Testis (tissue), 3 donors: ENCODE measurements around the gene MOBP. TPM values are rescaled to one million over a fixed set of nuclear protein-coding genes. Genes with fewer than 3 reads are reported as not detected.

Experiments
- DNase-seq: peaks from one replicate; pipeline ENCODE4 v3.0.0-alpha.2; 2019
- H3K27ac ChIP-seq, 2 donors: fragments of 200-600 bp; sonication (generic); one replicate each; pipeline ENCODE4 v1.5.1; 2019
- H3K27me3 ChIP-seq: fragments of 200-600 bp; sonication (generic); one replicate; pipeline ENCODE4 v1.5.1; 2019
- H3K36me3 ChIP-seq: fragments of 200-600 bp; sonication (generic); one replicate; pipeline ENCODE4 v1.5.1; 2017; ENCODE audit warnings: low read depth; ENCODE audit errors: missing control alignments
- H3K4me1 ChIP-seq: fragments of 200-600 bp; sonication (generic); one replicate; pipeline ENCODE4 v1.5.1; 2019
- H3K4me3 ChIP-seq, 2 donors: fragments of 200-600 bp; sonication (generic); one replicate each; pipeline ENCODE4 v1.5.1; 2017 to 2019
- H3K9me3 ChIP-seq: fragments of 200-600 bp; sonication (generic); one replicate; pipeline ENCODE4 v1.5.1; 2017
- CTCF ChIP-seq, 3 experiments: fragments of 450-650 bp in 2 of 3; fragments of 200-600 bp in 1 of 3; sonication (generic) in 1 of 3; IDR thresholded peaks; one replicate each; pipeline ENCODE4 v1.5.1; 2016 to 2019; ENCODE audit warnings: antibody characterized with exemption in 3 of 3, mild to moderate bottlenecking in 2 of 3, moderate library complexity in 1 of 3
- POLR2A ChIP-seq: fragments of 450-650 bp; IDR thresholded peaks from one replicate; pipeline ENCODE4 v1.6.1; 2017; ENCODE audit warnings: antibody characterized with exemption, mild to moderate bottlenecking, moderate library complexity
- WGBS, 2 donors: methylation state at CpG; one replicate each; pipeline ENCODE4 v1.1.5; 2018; 5-methylcytosine and 5-hydroxymethylcytosine counted together
- intact Hi-C: fragments of 100-400 bp; cut with DNase I; formaldehyde crosslinking; loops from one replicate; pipeline ENCODE4 v1.15.1; 2023; ENCODE audit warnings: low total_unique reads
- polyA plus RNA-seq: library from polyadenylated mRNA; stranded (reverse); fragments of 350-450 nt; fragmentation: Illumina TruSeq; extraction: RNeasy Lipid Tissue Mini Kit (QIAGEN cat#74804); gene quantifications from one replicate; pipeline ENCODE4 v1.2.3, GENCODE V29; 2014; ENCODE audit warnings: low read depth, low replicate concordance; ENCODE audit not compliant: insufficient read depth
- total RNA-seq, 2 donors: library from RNA; depleted of rRNA; stranded (reverse); fragments of >200 nt; gene quantifications; one replicate each; pipeline ENCODE4 v1.2.3, GENCODE V29; 2016

Gene MOBP
- total and polyA plus RNA-seq, 3 donors from 2014 or later: 5.6 to 19.5 (median 8.5) TPM

- intact Hi-C loops: no loop called here
- Histone ChIP-seq H3K36me3 (no peaks in the 10 kb centered on the region), H3K9me3 (no peaks in the 10 kb centered on the region), H3K27me3 (no peaks in the 10 kb centered on the region), H3K27ac (no peak overlapping the region), H3K4me3 (no peak overlapping the region), H3K4me1 (no peaks in the 10 kb centered on the region)
- DNase-seq: no peak
- 80 to 89% methylated on average over 4 of the region's 4 CpGs for WGBS, 2 donors
- TF ChIP-seq CTCF (IDR thresholded peaks at IDR 0.05): no peak
- TF ChIP-seq POLR2A: no peak
Observed at GRCh38 chr3:39443530-39443929, 23.9 kb upstream of the MOBP start.

GRCh38 chr3:39445927-39446326 lies 21.6 kb upstream of the MOBP start:
- 82 to 86% methylated on average over 2 of the region's 2 CpGs for WGBS, 2 donors
- no peaks in the 10 kb centered on the region for H3K27me3 ChIP-seq
- no peak for DNase-seq
- intact Hi-C loops: no loop called here
- H3K27ac ChIP-seq: no peak overlapping the region
- TF ChIP-seq POLR2A (no peak), CTCF (IDR thresholded peaks at IDR 0.05) (no peak)
- no peaks in the 10 kb centered on the region for H3K36me3 ChIP-seq
- no peak overlapping the region for H3K4me3 ChIP-seq
- H3K4me1 ChIP-seq: no peaks in the 10 kb centered on the region
- H3K9me3 ChIP-seq: no peaks in the 10 kb centered on the region

- Histone ChIP-seq H3K36me3 (no peaks in the 10 kb centered on the region), H3K4me1 (no peaks in the 10 kb centered on the region), H3K27ac (no peak overlapping the region), H3K9me3 (no peaks in the 10 kb centered on the region), H3K4me3 (no peak overlapping the region), H3K27me3 (no peaks in the 10 kb centered on the region)
- intact Hi-C loops: no loop called here
- 72 to 73% methylated on average over 2 of the region's 2 CpGs for WGBS, 2 donors
- DNase-seq: no peak
- TF ChIP-seq POLR2A (no peak), CTCF (IDR thresholded peaks at IDR 0.05) (no peak)
Observed at GRCh38 chr3:39446444-39446843, 21.0 kb upstream of the MOBP start.

GRCh38 chr3:39447637-39448483 lies 19.6 kb upstream of the MOBP start:
- no peak for TF ChIP-seq POLR2A
- peak; percentile 55 to 90 (median 78) for TF ChIP-seq CTCF (IDR thresholded peaks at IDR 0.05)
- Histone ChIP-seq H3K27me3 (no peaks in the 10 kb centered on the region), H3K9me3 (no peaks in the 10 kb centered on the region), H3K27ac (no peak overlapping the region), H3K4me3 (no peak overlapping the region), H3K36me3 (no peaks in the 10 kb centered on the region), H3K4me1 (no peaks in the 10 kb centered on the region)
- WGBS, 2 donors: 32 to 33% methylated on average over 13 of the region's 13 CpGs
- intact Hi-C loops: no loop called here
- peak; percentile 91 for DNase-seq
